Renal cortical epithelial cell (primary cell): ENCODE measurements around the gene DQX1. TPM values are rescaled to one million over a fixed set of nuclear protein-coding genes. Genes with fewer than 3 reads are reported as not detected.

Experiments
- DNase-seq: peaks from one replicate; pipeline ENCODE4 v3.0.0-alpha.2; 2011; ENCODE audit warnings: low read depth
- total RNA-seq: library from RNA; depleted of rRNA; stranded (reverse); fragments of >200 nt; gene quantifications from 2 replicates; pipeline ENCODE4 v1.2.3, GENCODE V29; 2014

The DQX1 gene
- total RNA-seq, 1 donor from 2014 or later: 0.05 TPM

DNA sequence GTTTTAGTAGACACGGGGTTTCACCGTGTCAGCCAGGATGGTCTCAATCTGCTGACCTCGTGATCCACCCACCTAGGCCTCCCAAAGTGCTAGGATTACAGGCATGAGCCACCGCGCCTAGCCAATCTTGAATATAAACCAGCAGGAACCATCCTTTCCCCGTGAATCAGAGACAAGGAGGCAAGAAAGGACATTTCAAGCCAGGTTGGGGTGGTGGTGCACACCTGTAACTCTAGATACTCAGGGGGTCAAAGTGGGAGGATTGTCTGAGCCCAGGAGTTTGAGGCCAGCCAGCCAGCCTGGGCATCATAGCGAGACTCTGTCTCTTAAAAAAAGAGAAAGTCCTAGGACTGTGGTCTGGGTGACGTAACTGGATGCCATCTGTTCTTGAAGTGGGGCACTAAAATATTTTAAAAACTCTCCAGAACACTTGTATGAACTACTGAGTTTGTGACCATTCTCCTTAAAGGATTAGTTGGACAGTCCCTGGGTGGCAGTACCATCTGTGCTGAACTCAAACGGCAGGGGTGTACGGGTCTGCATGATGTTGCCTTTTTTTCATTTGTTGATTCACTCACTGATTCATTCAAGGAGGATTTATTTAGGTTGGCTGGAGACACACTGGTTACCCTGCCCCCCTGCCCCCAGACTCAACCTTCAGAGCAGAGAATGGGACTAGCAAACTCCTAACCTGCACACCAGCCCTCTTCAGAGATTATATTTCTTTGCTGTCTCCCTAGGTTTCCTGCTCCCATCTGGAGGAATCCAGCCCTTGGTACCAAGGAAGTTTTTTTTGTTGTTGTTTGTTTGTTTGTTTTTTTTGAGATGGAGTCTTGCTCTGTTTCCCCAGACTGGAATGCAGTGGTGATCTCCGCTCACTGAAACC, 14.7 kb downstream of the DQX1 start:
- no peak for DNase-seq

- no peak for DNase-seq
These were observed 15.8 kb downstream of the DQX1 start for GRCh38 chr2:74510272-74510671.

- no peak for DNase-seq
These were observed 18.0 kb downstream of the DQX1 start for GRCh38 chr2:74507926-74508520.

DNA sequence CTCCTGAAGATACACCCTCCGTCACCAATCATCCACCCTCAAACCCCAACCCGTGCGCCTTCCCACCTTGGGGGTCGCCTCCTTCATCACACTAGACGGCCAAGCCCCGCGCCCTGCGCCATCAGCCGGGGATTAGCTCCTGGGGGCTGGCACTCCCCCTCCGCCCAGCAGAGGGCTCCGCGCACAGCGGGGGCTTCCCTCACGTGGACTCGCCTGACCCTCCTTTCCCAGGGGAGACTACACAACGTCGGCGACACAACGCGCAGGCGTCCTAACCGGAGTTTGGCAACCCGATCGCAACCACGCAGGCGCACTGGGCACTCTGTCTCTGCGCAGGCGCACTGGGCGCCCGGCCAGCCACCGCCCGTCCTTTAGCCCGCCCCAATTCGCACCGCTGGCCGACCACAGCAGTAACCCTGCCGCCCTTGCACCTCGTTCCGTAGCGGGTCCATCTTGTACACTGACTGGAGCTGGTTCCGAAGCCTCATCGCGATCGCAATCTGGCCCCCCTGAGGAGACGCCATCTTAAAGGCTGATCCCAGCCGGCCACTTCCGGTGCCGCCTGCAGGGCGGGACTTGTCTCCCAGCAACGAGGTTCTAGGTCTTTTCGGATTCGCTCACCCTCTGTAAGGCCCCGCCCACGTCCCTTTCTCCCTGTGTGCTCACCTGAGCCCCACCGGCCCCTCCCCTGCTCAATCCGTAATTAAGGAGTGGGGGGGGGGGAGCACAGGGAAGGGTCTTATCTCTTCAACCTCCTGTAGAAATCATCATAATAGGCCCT, 18.7 kb downstream of the DQX1 start, which contains the start of gene PCGF1:
TSS of gene PCGF1 (minus strand) at position 551 of the 781 bp plus-strand sequence. CDS start at position 524, 27 bp downstream.
- peak; percentile 96 for DNase-seq

DNA sequence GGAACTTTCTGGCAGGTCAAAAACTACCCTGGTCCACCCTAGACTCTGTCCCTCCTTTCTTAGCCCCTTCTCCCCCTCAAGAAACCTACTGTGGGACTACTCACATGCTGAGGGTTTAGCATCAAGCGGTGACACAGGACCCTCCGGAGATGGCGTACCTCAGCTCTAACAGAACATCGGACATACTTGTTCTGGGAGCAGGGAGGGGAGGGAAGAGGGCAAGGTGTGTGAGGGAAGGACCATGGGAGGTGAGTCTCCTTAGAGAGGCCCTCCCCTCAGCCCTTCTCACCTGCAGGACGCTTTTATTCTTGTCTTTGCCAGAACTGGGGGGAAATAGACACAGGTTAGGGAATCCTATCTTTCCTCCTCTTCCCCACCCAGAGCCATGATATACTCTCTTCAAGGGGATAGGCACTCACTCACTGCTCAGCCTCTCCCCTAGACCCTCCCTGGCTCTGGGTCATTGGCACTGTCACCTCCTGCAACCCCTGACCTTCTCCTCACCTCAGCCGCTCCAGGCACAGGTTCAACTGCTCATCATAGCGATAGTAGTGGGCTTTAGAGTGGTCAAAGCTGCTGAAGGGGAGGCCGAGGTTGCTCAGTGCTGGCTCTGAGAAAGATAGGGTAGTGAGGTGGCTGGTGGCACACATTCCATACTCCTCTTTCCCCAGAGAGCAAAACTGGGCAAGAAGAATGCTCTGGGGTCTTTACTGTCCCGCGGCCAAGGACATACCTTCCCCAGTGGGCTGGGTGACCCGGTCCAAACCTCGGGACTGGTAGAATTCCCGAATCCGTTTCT, 20.4 kb downstream of the DQX1 start:
- no peak for DNase-seq

DNA sequence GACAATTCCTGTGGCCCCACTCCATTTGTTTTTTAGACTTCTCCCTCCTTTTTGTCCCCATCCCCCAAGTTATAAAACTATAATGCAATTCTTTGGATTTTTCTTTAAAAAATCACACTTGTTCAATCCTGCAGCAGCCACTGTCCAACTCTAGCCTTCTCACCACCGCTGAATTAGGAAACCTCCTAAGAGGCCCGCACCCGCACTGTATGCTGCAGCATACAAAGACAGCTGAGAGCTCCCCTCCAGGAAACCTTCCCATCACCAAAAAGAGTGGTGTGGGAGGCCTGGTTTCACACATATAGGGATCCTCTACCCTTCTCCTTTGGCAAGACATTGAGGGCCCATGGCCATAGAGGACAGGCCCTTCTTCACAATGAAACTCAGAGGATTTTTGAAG, 21.4 kb downstream of the DQX1 start:
- no peak for DNase-seq

DNA sequence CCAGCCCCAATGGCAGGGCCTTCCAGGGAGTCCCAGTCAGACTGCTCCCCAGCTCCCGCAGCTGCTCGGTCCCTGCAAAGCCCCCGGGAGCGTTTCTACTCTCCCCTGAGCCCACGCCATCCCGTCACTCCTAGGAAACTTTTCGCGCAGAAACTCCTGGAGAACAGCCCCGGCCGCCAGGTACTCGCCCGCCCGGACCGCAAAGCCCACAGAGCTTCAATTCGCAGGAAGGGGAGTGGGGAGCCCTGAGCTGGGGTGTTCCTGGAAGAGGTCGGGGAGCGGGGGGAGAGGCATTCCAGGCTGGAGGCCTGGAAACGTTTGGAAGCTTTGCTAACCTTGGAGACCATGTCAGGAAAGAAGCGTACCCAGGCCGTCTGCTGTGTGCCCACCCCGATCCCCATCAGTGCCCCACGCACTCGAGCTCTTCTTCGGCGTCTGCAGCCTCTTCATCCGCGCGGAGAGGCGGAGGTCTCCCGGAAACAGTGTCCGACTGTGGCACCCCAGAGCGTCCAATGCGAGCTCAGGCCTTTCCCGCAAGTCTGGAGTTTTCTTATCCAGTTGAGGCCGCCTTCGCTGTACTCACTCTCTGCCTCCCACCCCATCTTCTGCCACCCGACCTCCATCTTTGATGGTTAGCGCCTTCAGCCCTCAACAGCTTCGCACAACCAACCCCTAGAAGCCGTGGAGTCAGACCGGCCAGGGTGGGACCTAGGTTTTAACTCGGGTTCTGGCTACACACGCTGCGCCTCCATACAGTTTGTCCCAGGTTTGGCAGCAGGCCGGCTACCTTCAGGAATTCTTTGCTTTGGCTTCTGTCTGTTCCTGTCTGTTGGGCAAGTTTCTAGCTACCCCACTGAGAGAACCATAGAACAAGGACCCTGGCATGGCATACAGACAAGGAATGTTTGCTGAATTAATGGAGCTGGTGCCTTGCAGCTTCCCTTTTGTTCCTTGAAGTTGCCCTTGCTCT, 22.2 kb downstream of the DQX1 start:
- DNase-seq: no peak

- peak; percentile 62 for DNase-seq
These were observed 23.1 kb downstream of the DQX1 start for GRCh38 chr2:74502720-74503505.

- DNase-seq: no peak
These were observed 23.8 kb downstream of the DQX1 start for GRCh38 chr2:74502147-74502719.

- no peak for DNase-seq
These were observed 24.5 kb downstream of the DQX1 start for GRCh38 chr2:74501335-74502071.

GRCh38 chr2:74500578-74500946, 25.5 kb downstream of the DQX1 start:
- DNase-seq: no peak

DNA sequence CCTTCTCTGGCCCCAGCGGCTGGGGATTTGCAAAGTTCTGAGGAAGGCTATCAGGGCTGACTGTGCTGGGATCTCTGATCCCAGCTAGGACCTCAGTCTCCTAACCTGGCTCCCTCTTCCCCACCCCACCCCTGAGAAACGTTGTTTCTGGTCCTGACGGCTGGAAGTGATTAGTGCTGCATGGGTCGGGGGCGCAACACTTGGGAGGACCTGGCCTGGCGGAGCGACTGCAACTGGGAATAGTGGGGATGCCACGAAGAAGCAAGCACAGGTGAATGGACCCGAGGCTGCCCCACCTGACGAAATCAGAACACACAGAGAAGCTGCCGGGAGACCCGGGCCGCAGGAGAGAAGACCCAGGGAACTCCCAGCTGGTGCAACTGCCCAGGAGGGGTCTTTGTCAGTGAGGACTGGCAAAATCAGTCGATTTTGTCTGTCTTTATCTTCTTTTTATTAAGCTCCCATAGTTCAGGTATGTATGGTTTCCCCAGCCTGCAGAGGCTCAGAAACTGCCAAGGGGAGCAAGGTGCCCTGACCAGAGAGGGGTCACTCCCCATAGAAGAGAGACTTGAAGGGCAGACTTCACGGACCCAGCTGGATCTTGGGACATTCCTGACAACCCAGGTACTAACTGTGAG, 26.0 kb downstream of the DQX1 start:
- no peak for DNase-seq

GRCh38 chr2:74499267-74499939, 26.6 kb downstream of the DQX1 start, which contains the start of gene LBX2:
LBX2 (minus strand) TSS chr2:74499603; CDS start chr2:74499537, 66 bp downstream.
- DNase-seq: no peak

GRCh38 chr2:74498500-74499266, 27.3 kb downstream of the DQX1 start:
- DNase-seq: peak; percentile 19

GRCh38 chr2:74497777-74498499, 28.1 kb downstream of the DQX1 start:
- DNase-seq: no peak
